Measurements from ENCODE around the gene DYNLRB1.

Gene DYNLRB1

GRCh38 chr20:34579979-34580940, 64.0 kb downstream of the DYNLRB1 start:
- no peak for DNase-seq

GRCh38 chr20:34581341-34582184, 65.3 kb downstream of the DYNLRB1 start:
- DNase-seq = peak; percentile 7 to 63

GRCh38 chr20:34582221-34582620, 66.0 kb downstream of the DYNLRB1 start:
- DNase-seq = no peak

- DNase-seq = no peak
These were observed 66.7 kb downstream of the DYNLRB1 start for GRCh38 chr20:34582911-34583310.

GRCh38 chr20:34583544-34583943, 67.3 kb downstream of the DYNLRB1 start:
- DNase-seq = no peak

- DNase-seq = no peak
These were observed 68.8 kb downstream of the DYNLRB1 start for GRCh38 chr20:34585019-34585418.

- no peak for DNase-seq
These were observed 70.4 kb downstream of the DYNLRB1 start for GRCh38 chr20:34586488-34587163.
